ENCODE results near the gene APOBEC3B.
"Not testable (repeated sequence)": the region's sequence is repeated elsewhere in the genome, so short reads cannot be mapped to it uniquely, and the experiment has no call there.

- TF ChIP-seq, protein P1, sequence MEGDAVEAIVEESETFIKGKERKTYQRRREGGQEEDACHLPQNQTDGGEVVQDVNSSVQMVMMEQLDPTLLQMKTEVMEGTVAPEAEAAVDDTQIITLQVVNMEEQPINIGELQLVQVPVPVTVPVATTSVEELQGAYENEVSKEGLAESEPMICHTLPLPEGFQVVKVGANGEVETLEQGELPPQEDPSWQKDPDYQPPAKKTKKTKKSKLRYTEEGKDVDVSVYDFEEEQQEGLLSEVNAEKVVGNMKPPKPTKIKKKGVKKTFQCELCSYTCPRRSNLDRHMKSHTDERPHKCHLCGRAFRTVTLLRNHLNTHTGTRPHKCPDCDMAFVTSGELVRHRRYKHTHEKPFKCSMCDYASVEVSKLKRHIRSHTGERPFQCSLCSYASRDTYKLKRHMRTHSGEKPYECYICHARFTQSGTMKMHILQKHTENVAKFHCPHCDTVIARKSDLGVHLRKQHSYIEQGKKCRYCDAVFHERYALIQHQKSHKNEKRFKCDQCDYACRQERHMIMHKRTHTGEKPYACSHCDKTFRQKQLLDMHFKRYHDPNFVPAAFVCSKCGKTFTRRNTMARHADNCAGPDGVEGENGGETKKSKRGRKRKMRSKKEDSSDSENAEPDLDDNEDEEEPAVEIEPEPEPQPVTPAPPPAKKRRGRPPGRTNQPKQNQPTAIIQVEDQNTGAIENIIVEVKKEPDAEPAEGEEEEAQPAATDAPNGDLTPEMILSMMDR (conservative IDR thresholded peaks at IDR 0.05; ENCODE audit: low read depth, low read length) = not testable (repeated sequence)
- not testable (repeated sequence) for TF ChIP-seq EZH2phosphoT487 (IDR thresholded peaks at IDR 0.05; ENCODE audit: borderline replicate concordance, low read length); EZH2 (IDR thresholded peaks at IDR 0.05; ENCODE audit: low read length, unreplicated experiment)
Measured at GRCh38 chr22:38963291-38963738, 18.8 kb upstream of the APOBEC3B start.

Measured in PC-3 (cell line).